GM21390 (cell line): ENCODE results near the gene ARPC1B.

Experiments
- ATAC-seq: cut with Tn5 transposase; IDR thresholded peaks from one replicate; pipeline ENCODE4 v1.9.1; 2021; ENCODE audit not compliant: unreplicated experiment

Gene ARPC1B

DNA sequence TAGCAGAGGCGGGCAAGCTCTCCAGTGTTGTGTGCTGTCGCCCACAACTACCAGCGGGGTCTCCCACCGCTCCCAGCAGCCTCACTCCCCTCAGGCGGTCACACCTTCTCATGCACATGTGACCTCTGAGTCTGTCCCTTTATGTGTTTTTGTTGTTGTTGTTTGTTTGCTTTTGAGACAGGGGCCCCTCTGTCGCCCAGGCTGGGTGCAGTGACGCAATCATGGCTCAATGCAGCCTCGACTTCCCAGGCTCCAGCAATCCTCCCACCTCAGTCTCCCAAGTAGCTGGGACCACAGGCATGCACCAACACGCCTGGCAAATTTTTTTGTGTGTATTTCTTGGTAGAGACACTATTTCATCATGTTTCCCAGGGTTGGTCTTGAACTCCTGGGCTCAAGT lies 65.7 kb downstream of the ARPC1B start:
- ATAC-seq = no peak
